Heart left ventricle (tissue), 16 donors: ENCODE results near the gene ADI1. TPM values are rescaled to one million over a fixed set of nuclear protein-coding genes. Genes with fewer than 3 reads are reported as not detected.

Source experiments
- ATAC-seq, 4 donors: fragments of 200-7000 bp; cut with Tn5 transposase; one replicate each; pipeline ENCODE4 v1.9.1; 2020 to 2022; ENCODE audit warnings: moderate library complexity in 4 of 4, mild to moderate bottlenecking in 3 of 4, moderate number of reproducible peaks in 1 of 4
- DNase-seq, 5 donors: peaks; one replicate each; pipeline ENCODE4 v3.0.0-alpha.2; 2020
- H3K27ac ChIP-seq, 12 donors: fragments of 200-600 bp; sonication (generic) in 4 of 12; one replicate each; pipeline versions ENCODE4 v1.5.0 to v1.8.0; 2016 to 2022; ENCODE audit warnings: mild to moderate bottlenecking in 2 of 12
- H3K27me3 ChIP-seq, 9 donors: fragments of 200-600 bp; sonication (generic) in 2 of 9; one replicate each; pipeline versions ENCODE4 v1.5.1 to v1.8.0; 2016 to 2022; ENCODE audit warnings: mild to moderate bottlenecking in 3 of 9
- H3K36me3 ChIP-seq, 9 donors: fragments of 200-600 bp; sonication (generic) in 2 of 9; one replicate each; pipeline versions ENCODE4 v1.5.0 to v1.8.0; 2018 to 2022; ENCODE audit warnings: mild to moderate bottlenecking in 2 of 9
- H3K4me1 ChIP-seq, 12 donors: fragments of 200-600 bp; sonication (generic) in 4 of 12; one replicate each; pipeline versions ENCODE4 v1.5.0 to v1.8.0; 2016 to 2022; ENCODE audit warnings: mild to moderate bottlenecking in 3 of 12
- H3K4me3 ChIP-seq, 12 donors: fragments of 200-600 bp; sonication (generic) in 4 of 12; one replicate each; pipeline versions ENCODE4 v1.5.0 to v1.8.0; 2017 to 2022; ENCODE audit warnings: mild to moderate bottlenecking in 9 of 12, moderate library complexity in 4 of 12
- H3K9me3 ChIP-seq, 12 donors: fragments of 200-600 bp; sonication (generic) in 4 of 12; one replicate each; pipeline versions ENCODE4 v1.5.0 to v1.8.0; 2016 to 2022; ENCODE audit warnings: mild to moderate bottlenecking in 1 of 12
- CTCF ChIP-seq, 12 donors: fragments of 200-600 bp; sonication (generic) in 4 of 12; IDR thresholded peaks; one replicate each; pipeline versions ENCODE4 v1.5.0 to v1.8.0; 2018 to 2022; ENCODE audit warnings: antibody characterized with exemption in 12 of 12, mild to moderate bottlenecking in 5 of 12
- POLR2A ChIP-seq, 2 donors: fragments of 450-650 bp; IDR thresholded peaks; one replicate each; pipeline ENCODE4 v1.6.1; 2017; ENCODE audit warnings: antibody characterized with exemption in 2 of 2, mild to moderate bottlenecking in 2 of 2, moderate library complexity in 2 of 2
- WGBS, 4 donors: extraction: QIAGEN DNeasy Blood & Tissue Kit in 2 of 4; methylation state at CpG; one replicate each; pipeline versions ENCODE4 v1.1.5 to v1.1.7; 2013 to 2018; 5-methylcytosine and 5-hydroxymethylcytosine counted together
- intact Hi-C, 10 donors: fragments of 100-400 bp; cut with DNase I; formaldehyde crosslinking; loops; one replicate each; pipeline versions ENCODE4 v1.11.1 to v1.14.2; 2022
- polyA plus RNA-seq, 2 donors: library from polyadenylated mRNA; stranded (reverse); fragments of 200-250 nt; gene quantifications; one replicate each; pipeline ENCODE4 v1.2.3, GENCODE V29; 2013
- total RNA-seq, 9 donors: library from RNA; depleted of rRNA in 2 of 9; stranded (reverse); fragments of >200 nt in 2 of 9; fragmentation: NEBNext Ultra II Directional in 3 of 9; extraction: Animal tissue kit (Norgen Biotek cat#: 25700) in 3 of 9; gene quantifications; one replicate each; pipeline versions ENCODE4 v1.1.0 to v1.2.4, GENCODE V29; 2016 to 2023
- donor health status: ischemic (EF 13 %, LVEDD 7.1; RV severe dilation, severe dysfunction).
- donor health status: healthy with polysubstance abuse.
- donor health status: DM: no; HTN: yes; CAD: no.
- donor health status: DM: no; HTN: no; CAD: no.
- donor health status: ischemic (EF 25% LVEDD 6.9; RV normal size, moderate dysfunction).
- donor health status: ischemic (EF 25% LVEDD 5.7; RV mildly dilated, moderate dysfunction).
- donor health status: healthy.
- donor health status: DM: yes; HTN: yes; CAD: no.
- donor health status: ischemic (EF 35%, LVEDD 5.7; RV mildly dilated, moderate dysfunction).
- donor health status: nonischemic (EF 11% LVEDD 7.7; RV severe dilation, severe dysfunction).
- donor health status: DM: yes; HTN: yes; CAD: no.
- donor health status: PGD.
- donor health status: ischemic (EF 29% LVEDD 5.4; RV normal size, mild dysfunction).
- donor health status: nonischemic (EF 23%, LVEDD 6.1; RV moderate dilation, normal function).

ADI1 gene
- total and polyA plus RNA-seq, 11 donors: 69.2 to 200 (median 166) TPM

- Histone ChIP-seq H3K27ac (peak overlapping the region; percentile 30 to 95 (median 74)), H3K36me3 (peaks cover 0 to 83% (median 47%) of the 10 kb centered on the region in 9 donors), H3K4me3 (no peak overlapping the region), H3K9me3 (no peaks in the 10 kb centered on the region), H3K27me3 (no peaks in the 10 kb centered on the region), H3K4me1 (peaks cover 9 to 57% (median 40%) of the 10 kb centered on the region in 12 donors)
- intact Hi-C loops: loop anchor here in 3 of 10 donors (5.0 to 10.0 kb wide), 2 partner anchors 71 to 92 kb away; partner anchors contain the start of genes EIPR1 (in 2 of the 3) and TRAPPC12 (in 2 of the 3)
- TF ChIP-seq POLR2A (IDR thresholded peaks at IDR 0.05): no peak
- no peak for TF ChIP-seq CTCF (IDR thresholded peaks at IDR 0.05)
- no peak for ATAC-seq
- 90 to 94% (median 92%) methylated on average over 2 to 9 of the region's 9 CpGs for WGBS, 4 donors
- DNase-seq: peak in 2 of 5 donors; percentile 24 to 58
These were observed 52.9 kb downstream of the ADI1 start for GRCh38 chr2:3466482-3466863.

- Histone ChIP-seq H3K36me3 (peaks cover 0 to 85% (median 47%) of the 10 kb centered on the region in 9 donors), H3K27me3 (no peaks in the 10 kb centered on the region), H3K9me3 (no peaks in the 10 kb centered on the region), H3K4me1 (peaks cover 8 to 57% (median 39%) of the 10 kb centered on the region in 12 donors), H3K27ac (peak overlapping the region; percentile 30 to 95 (median 74)), H3K4me3 (no peak overlapping the region)
- WGBS, 4 donors: 59 to 70% (median 66%) methylated on average over 13 of the region's 13 CpGs
- intact Hi-C loops: loop anchor here in 3 of 10 donors (5.0 to 10.0 kb wide), 2 partner anchors 71 to 91 kb away; partner anchors contain the start of genes EIPR1 (in 2 of the 3) and TRAPPC12 (in 2 of the 3)
- TF ChIP-seq CTCF (IDR thresholded peaks at IDR 0.05): no peak
- no peak for TF ChIP-seq POLR2A (IDR thresholded peaks at IDR 0.05)
- DNase-seq (peak in 3 of 5 donors; percentile 26 to 53 (median 41)), ATAC-seq (peak; percentile 16 to 62 (median 52))
These were observed 53.4 kb downstream of the ADI1 start for GRCh38 chr2:3465844-3466481.

- H3K9me3 ChIP-seq: no peaks in the 10 kb centered on the region
- intact Hi-C loops: loop anchor here in 3 of 10 donors (5.0 to 10.0 kb wide), 2 partner anchors 72 to 91 kb away; partner anchors contain the start of genes EIPR1 (in 2 of the 3) and TRAPPC12 (in 2 of the 3)
- peak overlapping the region; percentile 30 to 95 (median 74) for H3K27ac ChIP-seq
- peaks cover 4 to 57% (median 36%) of the 10 kb centered on the region in 12 donors for H3K4me1 ChIP-seq
- TF ChIP-seq CTCF (IDR thresholded peaks at IDR 0.05) (no peak), POLR2A (IDR thresholded peaks at IDR 0.05) (no peak)
- DNase-seq: peak in 1 of 5 donors; percentile 31
- no peak overlapping the region for H3K4me3 ChIP-seq
- no peak for ATAC-seq
- 91 to 93% (median 93%) methylated on average over 28 of the region's 28 CpGs for WGBS, 4 donors
- no peaks in the 10 kb centered on the region for H3K27me3 ChIP-seq
- H3K36me3 ChIP-seq: peaks cover 0 to 83% (median 47%) of the 10 kb centered on the region in 9 donors
These were observed 54.0 kb downstream of the ADI1 start for GRCh38 chr2:3465328-3465727.

- Histone ChIP-seq H3K4me1 (peaks cover 2 to 57% (median 36%) of the 10 kb centered on the region in 12 donors), H3K27ac (peak overlapping the region in 4 of 12 donors; percentile 82 to 95 (median 86)), H3K4me3 (no peak overlapping the region), H3K36me3 (peaks cover 0 to 76% (median 47%) of the 10 kb centered on the region in 9 donors), H3K9me3 (no peaks in the 10 kb centered on the region), H3K27me3 (no peaks in the 10 kb centered on the region)
- intact Hi-C loops: loop anchor here in 7 of 10 donors (5.0 to 10.0 kb wide), 5 partner anchors 42 to 188 kb away; partner anchors contain the start of genes EIPR1 (in 3 of the 7) and TRAPPC12 (in 3 of the 7)
- DNase-seq (peak in 2 of 5 donors; percentile 25 to 48), ATAC-seq (no peak)
- TF ChIP-seq CTCF (IDR thresholded peaks at IDR 0.05) (no peak), POLR2A (IDR thresholded peaks at IDR 0.05) (no peak)
- WGBS, 4 donors: 92 to 96% (median 96%) methylated on average over 17 to 21 of the region's 21 CpGs
These were observed 54.8 kb downstream of the ADI1 start for GRCh38 chr2:3464401-3465005.
